ENCODE results near the gene RAB37.

Gene RAB37

GRCh38 chr17:74786431-74787055, 49.5 kb downstream of the RAB37 start:
- TF ChIP-seq CTCF (IDR thresholded peaks at IDR 0.05; ENCODE audit: extremely low read depth, missing control alignments), result no peak
- DNase-seq (ENCODE audit: low spot score), result no peak

- no peak for TF ChIP-seq CTCF (IDR thresholded peaks at IDR 0.05; ENCODE audit: extremely low read depth, missing control alignments)
- no peak for DNase-seq (ENCODE audit: low spot score)
Measured at GRCh38 chr17:74790161-74791058, 53.4 kb downstream of the RAB37 start.

GRCh38 chr17:74792586-74793105, 55.6 kb downstream of the RAB37 start:
- no peak for TF ChIP-seq CTCF (IDR thresholded peaks at IDR 0.05; ENCODE audit: extremely low read depth, missing control alignments)
- no peak for DNase-seq (ENCODE audit: low spot score)

- DNase-seq (ENCODE audit: low spot score), result no peak
- no peak for TF ChIP-seq CTCF (IDR thresholded peaks at IDR 0.05; ENCODE audit: extremely low read depth, missing control alignments)
Measured at GRCh38 chr17:74795327-74796020, 58.4 kb downstream of the RAB37 start.

GRCh38 chr17:74796211-74796610, 59.2 kb downstream of the RAB37 start:
- TF ChIP-seq CTCF (IDR thresholded peaks at IDR 0.05; ENCODE audit: extremely low read depth, missing control alignments), result no peak
- no peak for DNase-seq (ENCODE audit: low spot score)

- no peak for DNase-seq (ENCODE audit: low spot score)
- no peak for TF ChIP-seq CTCF (IDR thresholded peaks at IDR 0.05; ENCODE audit: extremely low read depth, missing control alignments)
Measured at GRCh38 chr17:74796866-74797265, 59.8 kb downstream of the RAB37 start.
